Astrocyte (in vitro differentiated cells and primary cell): ENCODE results near the gene GH1. TPM values are rescaled to one million over a fixed set of nuclear protein-coding genes. Genes with fewer than 3 reads are reported as not detected.
"Not testable (repeated sequence)": the region's sequence is repeated elsewhere in the genome, so short reads cannot be mapped to it uniquely, and the experiment has no call there.

Source experiments
- DNase-seq: peaks from one replicate; pipeline ENCODE4 v3.0.0-alpha.2; 2010; ENCODE audit warnings: low read depth
- FAIRE-seq: peaks from 2 replicates; lab custom pipeline; 2011; peaks lifted over from hg19 to GRCh38; lab: Jason Lieb, UNC
- H2AFZ ChIP-seq: 2 replicates; pipeline ENCODE4 v1.6.0; 2012; ENCODE audit warnings: low read depth, low read length, inconsistent platforms
- H3K27ac ChIP-seq: 2 replicates; pipeline ENCODE4 v1.5.1; 2011; ENCODE audit warnings: low read depth, low read length, inconsistent platforms
- H3K27me3 ChIP-seq: 2 replicates; pipeline ENCODE4 v1.6.0; 2011; ENCODE audit warnings: low read length, inconsistent platforms; ENCODE audit not compliant: insufficient read depth
- H3K36me3 ChIP-seq: 2 replicates; pipeline ENCODE4 v1.5.1; 2011; ENCODE audit warnings: low read length, inconsistent platforms; ENCODE audit not compliant: insufficient read depth
- H3K4me1 ChIP-seq: 2 replicates; pipeline ENCODE4 v1.5.1; 2011; ENCODE audit warnings: low read length, inconsistent platforms; ENCODE audit not compliant: insufficient read depth
- H3K4me2 ChIP-seq: 2 replicates; pipeline ENCODE4 v1.6.0; 2012; ENCODE audit warnings: low read length, inconsistent platforms
- H3K4me3 ChIP-seq: 2 replicates; pipeline ENCODE4 v1.5.1; 2011; ENCODE audit warnings: low read depth, mild to moderate bottlenecking, low read length, inconsistent platforms; ENCODE audit not compliant: insufficient read depth
- H3K79me2 ChIP-seq: 2 replicates; pipeline ENCODE4 v1.6.0; 2012; ENCODE audit warnings: mild to moderate bottlenecking, low read length, inconsistent platforms; ENCODE audit not compliant: insufficient read depth
- H3K9ac ChIP-seq: 2 replicates; pipeline ENCODE4 v1.6.0; 2012; ENCODE audit warnings: mild to moderate bottlenecking, low read length, inconsistent platforms
- H3K9me3 ChIP-seq: 2 replicates; pipeline ENCODE4 v1.5.1; 2012; ENCODE audit warnings: low read depth, mild to moderate bottlenecking, low read length, inconsistent platforms; ENCODE audit not compliant: insufficient read depth
- H4K20me1 ChIP-seq: 2 replicates; pipeline ENCODE4 v1.6.0; 2012; ENCODE audit warnings: low read length, inconsistent platforms; ENCODE audit not compliant: insufficient read depth
- H3K27ac Mint-ChIP-seq: one replicate; pipeline ENCODE4 v1.8.0; 2021; ENCODE audit warnings: mild to moderate bottlenecking, mixed read lengths; ENCODE audit not compliant: unreplicated experiment
- H3K27me3 Mint-ChIP-seq: one replicate; pipeline ENCODE4 v1.8.0; 2021; ENCODE audit warnings: low read depth, mixed read lengths; ENCODE audit not compliant: unreplicated experiment
- H3K36me3 Mint-ChIP-seq: one replicate; pipeline ENCODE4 v1.8.0; 2021; ENCODE audit warnings: low read depth, mixed read lengths; ENCODE audit not compliant: unreplicated experiment
- H3K4me1 Mint-ChIP-seq: one replicate; pipeline ENCODE4 v1.8.0; 2021; ENCODE audit warnings: low read depth, mixed read lengths; ENCODE audit not compliant: unreplicated experiment
- H3K4me3 Mint-ChIP-seq: one replicate; pipeline ENCODE4 v1.8.0; 2021; ENCODE audit warnings: mild to moderate bottlenecking, moderate library complexity, mixed read lengths; ENCODE audit not compliant: unreplicated experiment
- H3K9me3 Mint-ChIP-seq: one replicate; pipeline ENCODE4 v1.8.0; 2021; ENCODE audit warnings: mild to moderate bottlenecking, mixed read lengths; ENCODE audit not compliant: unreplicated experiment
- CTCF ChIP-seq: IDR thresholded peaks from 2 replicates; pipeline ENCODE4 v1.5.1; 2011; ENCODE audit warnings: low read depth, mild to moderate bottlenecking, inconsistent platforms, low read length, moderate library complexity; ENCODE audit not compliant: insufficient read depth
- EZH2 ChIP-seq: IDR thresholded peaks from 2 replicates; pipeline ENCODE4 v1.6.1; 2012; ENCODE audit warnings: mild to moderate bottlenecking, low read length, inconsistent platforms; ENCODE audit not compliant: insufficient read depth
- total RNA-seq: library from RNA; stranded (reverse); gene quantifications from 2 replicates; pipeline ENCODE4 v1.2.1, GENCODE V29; 2021

GH1 gene
- total RNA-seq, 1 donor from 2014 or later = not detected

- no peak overlapping the region for H3K4me3 Mint-ChIP-seq
- Histone ChIP-seq H3K4me3 (no peak overlapping the region), H3K4me2 (no peak overlapping the region), H4K20me1 (no peaks in the 10 kb centered on the region), H3K4me1 (no peaks in the 10 kb centered on the region), H3K9ac (no peak overlapping the region), H3K79me2 (no peaks in the 10 kb centered on the region), H3K27ac (no peak overlapping the region), H3K36me3 (no peaks in the 10 kb centered on the region), H2AFZ (no peak overlapping the region), H3K27me3 (peaks cover 9% of the 10 kb centered on the region), H3K9me3 (no peaks in the 10 kb centered on the region)
- no peaks in the 10 kb centered on the region for H3K36me3 Mint-ChIP-seq
- FAIRE-seq (no peak), DNase-seq (peak; percentile 11)
- H3K27ac Mint-ChIP-seq = no peak overlapping the region
- no peak for TF ChIP-seq EZH2
- TF ChIP-seq CTCF = peak; percentile 91
- peaks cover 41% of the 10 kb centered on the region for H3K27me3 Mint-ChIP-seq
- H3K9me3 Mint-ChIP-seq = no peaks in the 10 kb centered on the region
- no peaks in the 10 kb centered on the region for H3K4me1 Mint-ChIP-seq
These were observed 678 bp upstream of the GH1 start for GRCh38 chr17:63919311-63919723.

GRCh38 chr17:63918305-63918704 lies 334 bp downstream of the GH1 start:
- no peaks in the 10 kb centered on the region for H3K36me3 ChIP-seq
- peaks cover 43% of the 10 kb centered on the region for H3K27me3 Mint-ChIP-seq
- TF ChIP-seq EZH2 (no peak), CTCF (no peak)
- no peaks in the 10 kb centered on the region for H3K9me3 Mint-ChIP-seq
- no peaks in the 10 kb centered on the region for H3K4me1 Mint-ChIP-seq
- no peaks in the 10 kb centered on the region for H3K79me2 ChIP-seq
- H3K4me1 ChIP-seq = no peaks in the 10 kb centered on the region
- H3K4me2 ChIP-seq = no peak overlapping the region
- no peak for DNase-seq
- H3K27ac Mint-ChIP-seq = no peak overlapping the region
- H3K4me3 ChIP-seq = no peak overlapping the region
- H3K4me3 Mint-ChIP-seq = no peak overlapping the region
- FAIRE-seq = no peak
- H2AFZ ChIP-seq = no peak overlapping the region
- no peaks in the 10 kb centered on the region for H4K20me1 ChIP-seq
- H3K36me3 Mint-ChIP-seq = no peaks in the 10 kb centered on the region
- H3K9ac ChIP-seq = no peak overlapping the region
- no peak overlapping the region for H3K27ac ChIP-seq
- no peaks in the 10 kb centered on the region for H3K9me3 ChIP-seq
- H3K27me3 ChIP-seq = peaks cover 9% of the 10 kb centered on the region

GRCh38 chr17:63917646-63918045 lies 993 bp downstream of the GH1 start:
- no peak for FAIRE-seq

GRCh38 chr17:63917206-63917605 lies 1.4 kb downstream of the GH1 start:
- H3K9me3 Mint-ChIP-seq, DNase-seq, H4K20me1 ChIP-seq, H3K4me1 ChIP-seq, H3K27me3 ChIP-seq, H2AFZ ChIP-seq, H3K36me3 ChIP-seq, H3K4me3 ChIP-seq, H3K4me1 Mint-ChIP-seq, H3K79me2 ChIP-seq, H3K4me3 Mint-ChIP-seq, H3K27ac Mint-ChIP-seq, H3K27ac ChIP-seq, H3K4me2 ChIP-seq, FAIRE-seq, H3K9ac ChIP-seq, H3K36me3 Mint-ChIP-seq, H3K9me3 ChIP-seq: not testable (repeated sequence)
- peaks cover 43% of the 10 kb centered on the region for H3K27me3 Mint-ChIP-seq

More at GRCh38 chr17:63917646-63918045, 993 bp downstream of the GH1 start:
- H3K79me2 ChIP-seq = no peaks in the 10 kb centered on the region
- Mint-ChIP-seq H3K27ac (no peak overlapping the region), H3K4me1 (no peaks in the 10 kb centered on the region), H3K4me3 (no peak overlapping the region), H3K9me3 (no peaks in the 10 kb centered on the region), H3K36me3 (no peaks in the 10 kb centered on the region), H3K27me3 (peaks cover 46% of the 10 kb centered on the region)
- H3K9me3 ChIP-seq = no peaks in the 10 kb centered on the region
- H3K4me2 ChIP-seq = no peak overlapping the region
- no peak overlapping the region for H3K9ac ChIP-seq
- no peak for DNase-seq
- TF ChIP-seq CTCF = no peak
- no peak for TF ChIP-seq EZH2
- no peak overlapping the region for H2AFZ ChIP-seq
- no peaks in the 10 kb centered on the region for H4K20me1 ChIP-seq
- no peak overlapping the region for H3K27ac ChIP-seq
- H3K4me3 ChIP-seq = no peak overlapping the region
- peaks cover 9% of the 10 kb centered on the region for H3K27me3 ChIP-seq
- no peaks in the 10 kb centered on the region for H3K36me3 ChIP-seq
- H3K4me1 ChIP-seq = no peaks in the 10 kb centered on the region
